NOMO-1 (cell line): ENCODE data around the gene TMEM129.
A peak's percentile ranks its signal among the peaks of the same experiment; 100 is the strongest.

Experiments used
- DNase-seq, 2 experiments: peaks; one replicate each; lab custom pipeline; 2025; ENCODE audit not compliant: unreplicated experiment in 2 of 2; lab: John Stamatoyannopoulos, UW

TMEM129 gene

GRCh38 chr4:1721003-1721665, at the start of gene TMEM129, which contains the start of gene TACC3:
Gene TMEM129 (minus strand): TSS chr4:1721323. CDS start chr4:1720837, 486 bp downstream.
Gene TACC3 (plus strand): TSS chr4:1721521. CDS start chr4:1723422, 1,901 bp downstream.
- DNase-seq = peak; percentile 94

GRCh38 chr4:1770791-1771231, 49.7 kb upstream of the TMEM129 start:
- no peak for DNase-seq

GRCh38 chr4:1770245-1770644, 49.1 kb upstream of the TMEM129 start:
- no peak for DNase-seq

GRCh38 chr4:1769692-1770091, 48.6 kb upstream of the TMEM129 start:
- DNase-seq = no peak

- DNase-seq = no peak
Measured at GRCh38 chr4:1768367-1769034, 47.4 kb upstream of the TMEM129 start.

GRCh38 chr4:1767770-1768366, 46.7 kb upstream of the TMEM129 start:
- DNase-seq = peak; percentile 19 to 49

GRCh38 chr4:1767061-1767769, 46.1 kb upstream of the TMEM129 start:
- peak; percentile 10 to 27 for DNase-seq

- no peak for DNase-seq
Measured at GRCh38 chr4:1766106-1767060, 45.3 kb upstream of the TMEM129 start.

GRCh38 chr4:1765409-1766072, 44.4 kb upstream of the TMEM129 start:
- DNase-seq = no peak

GRCh38 chr4:1764670-1765069, 43.5 kb upstream of the TMEM129 start:
- no peak for DNase-seq

GRCh38 chr4:1763550-1764080, 42.5 kb upstream of the TMEM129 start:
- DNase-seq = peak; percentile 77 to 81

- DNase-seq = no peak
Measured at GRCh38 chr4:1763070-1763549, 42.0 kb upstream of the TMEM129 start.

GRCh38 chr4:1762264-1763010, 41.3 kb upstream of the TMEM129 start:
- no peak for DNase-seq

GRCh38 chr4:1761130-1761689, 40.1 kb upstream of the TMEM129 start:
- DNase-seq = no peak

GRCh38 chr4:1760521-1761071, 39.5 kb upstream of the TMEM129 start:
- no peak for DNase-seq

- DNase-seq = no peak
Measured at GRCh38 chr4:1759818-1760223, 38.7 kb upstream of the TMEM129 start.

GRCh38 chr4:1759170-1759817, 38.2 kb upstream of the TMEM129 start:
- no peak for DNase-seq
